HCT116 (cell line): ENCODE results near the gene GYS1. TPM values are rescaled to one million over a fixed set of nuclear protein-coding genes. Genes with fewer than 3 reads are reported as not detected.

Experiments
- ATAC-seq: fragments of 200-7000 bp; cut with Tn5 transposase; 2 replicates; pipeline ENCODE4 v1.9.1; 2020; ENCODE audit warnings: mild to moderate bottlenecking, moderate library complexity
- BruUV-seq: library from RNA; stranded (reverse); fragments of 400-500 nt; replicated peaks from 2 replicates; lab custom pipeline; 2021; lab: Mats Ljungman, UMichigan
- CTCF ChIA-PET: fragments of 300-600 bp; sonication (Branson Sonifier 250); formaldehyde crosslinking; loops from one replicate; lab custom pipeline; 2021; ENCODE audit warnings: antibody characterized with exemption; lab: Charles Lee
- POLR2A ChIA-PET: fragments of 300-600, 350-600 bp; sonication (Branson Sonifier 250); formaldehyde crosslinking; loops from one replicate; lab custom pipeline; 2021; ENCODE audit warnings: antibody characterized with exemption; lab: Charles Lee
- RAD21 ChIA-PET, 2 experiments: fragments of 300-600 bp; sonication (Branson Sonifier 250); formaldehyde crosslinking; loops; one replicate each; lab custom pipeline; 2023; ENCODE audit warnings: low total read pairs in 2 of 2; ENCODE audit not compliant: uncharacterized antibody in 2 of 2, unreplicated experiment in 2 of 2, low non-redundant PET in 1 of 2; lab: Charles Lee
- DNase-seq: peaks from one replicate; pipeline ENCODE4 v3.0.0-alpha.2; 2010; ENCODE audit warnings: low read depth, low spot score
- H2AFZ ChIP-seq: fragments of 200-600 bp; shearing (Covaris generic), sonication (generic); 2 replicates; pipeline ENCODE4 v1.6.1; 2017; ENCODE audit warnings: low read depth, mixed run types, mixed read lengths, antibody characterized with exemption, low read length; ENCODE audit not compliant: poor library complexity, severe bottlenecking
- H3K27ac ChIP-seq: 2 replicates; pipeline ENCODE4 v1.5.1; 2012; ENCODE audit warnings: low read depth, low read length
- H3K27me3 ChIP-seq: fragments of 200-600 bp; sonication (generic); 2 replicates; pipeline ENCODE4 v1.6.1; 2016; ENCODE audit warnings: mixed run types, low read length, mixed read lengths; ENCODE audit not compliant: insufficient read depth
- H3K36me3 ChIP-seq, 2 experiments: fragments of 200-500 bp in 1 of 2; fragments of 200-600 bp in 1 of 2; sonication (Bioruptor generic) in 1 of 2; sonication (generic) in 1 of 2; 2 replicates each; pipeline versions ENCODE4 v1.5.1 to v1.6.1; 2014 to 2016; ENCODE audit warnings: low read length in 2 of 2, inconsistent platforms in 1 of 2, mixed read lengths in 1 of 2, mixed run types in 1 of 2; ENCODE audit not compliant: insufficient read depth in 2 of 2, control insufficient read depth in 1 of 2
- H3K4me1 ChIP-seq, 2 experiments: fragments of 200-600 bp in 1 of 2; sonication (generic) in 1 of 2; 2 replicates each; pipeline versions ENCODE4 v1.5.1 to v1.6.1; 2012 to 2017; ENCODE audit warnings: low read length in 2 of 2, inconsistent platforms in 1 of 2, mild to moderate bottlenecking in 1 of 2, mixed read lengths in 1 of 2, mixed run types in 1 of 2, moderate library complexity in 1 of 2; ENCODE audit not compliant: insufficient read depth in 2 of 2, control insufficient read depth in 1 of 2
- H3K4me2 ChIP-seq: fragments of 200-600 bp; sonication (generic); 2 replicates; pipeline ENCODE4 v1.6.1; 2017; ENCODE audit warnings: mixed run types, low read length, mixed read lengths
- H3K4me3 ChIP-seq, 2 experiments: fragments of 200-600 bp in 1 of 2; sonication (generic) in 1 of 2; replicated peaks in 1 of 2; 2 replicates each; pipeline ENCODE4 v1.5.1; 2011 to 2016; ENCODE audit warnings: low read length in 2 of 2, control low read depth in 1 of 2, low read depth in 1 of 2, mild to moderate bottlenecking in 1 of 2, mixed read lengths in 1 of 2, mixed run types in 1 of 2
- H3K79me2 ChIP-seq: fragments of 200-600 bp; sonication (generic); 2 replicates; pipeline ENCODE4 v1.6.1; 2017; ENCODE audit warnings: mild to moderate bottlenecking, mixed run types, low read length, moderate library complexity, mixed read lengths; ENCODE audit not compliant: insufficient read depth
- H3K9ac ChIP-seq: fragments of 200-600 bp; sonication (generic); 2 replicates; pipeline ENCODE4 v1.6.1; 2016; ENCODE audit warnings: low read length, mixed read lengths
- H3K9me2 ChIP-seq: fragments of 200-600 bp; sonication (generic), shearing (Covaris generic); 2 replicates; pipeline ENCODE4 v1.6.1; 2017; ENCODE audit warnings: mixed run types, mild to moderate bottlenecking, moderate library complexity; ENCODE audit not compliant: insufficient read depth
- H3K9me3 ChIP-seq, 2 experiments: fragments of 200-500 bp in 1 of 2; fragments of 200-600 bp in 1 of 2; sonication (Bioruptor generic) in 1 of 2; sonication (generic) in 1 of 2; 2 replicates each; pipeline ENCODE4 v1.6.1; 2014 to 2017; ENCODE audit warnings: low read length in 2 of 2, mixed read lengths in 2 of 2, inconsistent platforms in 1 of 2, low read depth in 1 of 2, mild to moderate bottlenecking in 1 of 2, mixed run types in 1 of 2, moderate library complexity in 1 of 2; ENCODE audit not compliant: control insufficient read depth in 1 of 2, insufficient read depth in 1 of 2
- H4K20me1 ChIP-seq: fragments of 200-600 bp; sonication (generic), shearing (Covaris generic); 2 replicates; pipeline ENCODE4 v1.6.1; 2017; ENCODE audit warnings: mixed run types, mild to moderate bottlenecking, moderate library complexity; ENCODE audit not compliant: insufficient read depth
- CTCF ChIP-seq, 3 experiments: fragments of 200-600 bp in 1 of 3; sonication (generic) in 1 of 3; IDR thresholded peaks in 2 of 3; conservative IDR thresholded peaks in 1 of 3; 2 replicates each; pipeline ENCODE4 v1.5.1; 2012 to 2017; ENCODE audit warnings: low read depth in 2 of 3, low read length in 2 of 3, antibody characterized with exemption in 1 of 3, borderline replicate concordance in 1 of 3, control low read depth in 1 of 3, mild to moderate bottlenecking in 1 of 3, mixed read lengths in 1 of 3, mixed run types in 1 of 3, moderate library complexity in 1 of 3; ENCODE audit not compliant: insufficient read depth in 1 of 3
- EZH2phosphoT487 ChIP-seq: fragments of 200-600 bp; IDR thresholded peaks from 2 replicates; pipeline ENCODE4 v1.6.1; 2018; ENCODE audit warnings: antibody characterized with exemption, borderline replicate concordance
- JUND ChIP-seq: IDR thresholded peaks from 2 replicates; pipeline ENCODE4 v1.6.1; 2012
- POLR2A ChIP-seq: IDR thresholded peaks from 2 replicates; pipeline ENCODE4 v1.7.0; 2011; ENCODE audit warnings: borderline replicate concordance; ENCODE audit not compliant: insufficient read depth, insufficient read length; ENCODE audit errors: extremely low read depth
- POLR2AphosphoS5 ChIP-seq: IDR thresholded peaks from 2 replicates; pipeline ENCODE4 v1.6.1; 2011; ENCODE audit warnings: mild to moderate bottlenecking, low read depth, low read length, moderate library complexity
- REST ChIP-seq: IDR thresholded peaks from 2 replicates; pipeline ENCODE4 v1.6.1; 2012; ENCODE audit warnings: low read depth
- SIN3A ChIP-seq: IDR thresholded peaks from 2 replicates; pipeline ENCODE4 v1.6.1; 2012; ENCODE audit warnings: low read depth
- SP1 ChIP-seq: IDR thresholded peaks from 2 replicates; pipeline ENCODE4 v1.6.1; 2012; ENCODE audit warnings: low read depth
- SRF ChIP-seq: IDR thresholded peaks from 2 replicates; pipeline ENCODE4 v1.6.1; 2012; ENCODE audit warnings: low read depth
- ZNF274 ChIP-seq: fragments of 200-500 bp; sonication (Bioruptor generic); IDR thresholded peaks from 2 replicates; pipeline ENCODE4 v1.6.1; 2014; ENCODE audit warnings: mild to moderate bottlenecking, low read depth, low read length, inconsistent platforms
- intact Hi-C: fragments of 100-400 bp; cut with micrococcal nuclease; formaldehyde crosslinking; loops from 2 replicates; pipeline ENCODE4 v1.10.0; 2022
- total RNA-seq: library from RNA; stranded (reverse); gene quantifications from one replicate; pipeline ENCODE4 v1.2.1, GENCODE V29; 2021; ENCODE audit not compliant: unreplicated experiment

GYS1 gene
- total RNA-seq, 1 experiment from 2014 or later: 50.7 TPM

- ATAC-seq (no peak), DNase-seq (no peak)
- Histone ChIP-seq H3K4me2 (no peak overlapping the region), H3K4me3 (no peak overlapping the region), H3K4me1 (peaks cover 12 to 17% of the 10 kb centered on the region in 2 experiments), H3K9ac (no peak overlapping the region), H3K79me2 (no peaks in the 10 kb centered on the region), H3K27me3 (no peaks in the 10 kb centered on the region), H3K9me3 (no peaks in the 10 kb centered on the region), H4K20me1 (no peaks in the 10 kb centered on the region), H3K27ac (no peak overlapping the region), H3K9me2 (no peaks in the 10 kb centered on the region), H3K36me3 (peaks cover 0 to 4% of the 10 kb centered on the region in 2 experiments; a peak in 1 of 4 replicates), H2AFZ (no peak overlapping the region)
- RAD21 ChIA-PET: no interaction called here
- no peak for TF ChIP-seq REST
- no peak for TF ChIP-seq POLR2AphosphoS5
- no TSS peak for BruUV-seq
- CTCF ChIA-PET: no interaction called here
- intact Hi-C loops: no loop called here
- POLR2A ChIA-PET: interaction anchor here (0.9 kb wide), 1 partner anchor 10 kb away, joined by 4 read pairs; no protein-coding TSS in a partner anchor
Observed at GRCh38 chr19:48935864-48936263, 57.2 kb downstream of the GYS1 start.

GRCh38 chr19:48934837-48935236 is 58.3 kb downstream of the GYS1 start:
- POLR2A ChIA-PET: no interaction called here
- intact Hi-C loops: no loop called here
- Histone ChIP-seq H3K9me2 (no peaks in the 10 kb centered on the region), H2AFZ (no peak overlapping the region), H3K79me2 (no peaks in the 10 kb centered on the region), H3K4me3 (no peak overlapping the region), H3K4me1 (peaks cover 12 to 17% of the 10 kb centered on the region in 2 experiments), H3K9ac (no peak overlapping the region), H3K27ac (no peak overlapping the region), H3K27me3 (no peaks in the 10 kb centered on the region), H3K9me3 (no peaks in the 10 kb centered on the region), H3K36me3 (peaks cover 0 to 4% of the 10 kb centered on the region in 2 experiments; a peak in 1 of 4 replicates), H4K20me1 (no peaks in the 10 kb centered on the region), H3K4me2 (peak overlapping the region; percentile 99; the same call in 1 of the 2 replicates)
- no peak for DNase-seq
- no TSS peak for BruUV-seq
- RAD21 ChIA-PET: no interaction called here
- CTCF ChIA-PET: no interaction called here
- no peak for ATAC-seq
- TF ChIP-seq POLR2A (no peak), REST (no peak), EZH2phosphoT487 (no peak), ZNF274 (no peak), SIN3A (no peak), SRF (no peak), CTCF (IDR thresholded peaks at IDR 0.05 in 2 of 3, conservative IDR thresholded peaks at IDR 0.05 in 1 of 3; ENCODE audit: borderline replicate concordance in 1 of 3, insufficient read depth in 1 of 3, low read depth in 2 of 3, low read length in 2 of 3) (no peak), JUND (no peak), SP1 (no peak)
